HEK293T (cell line): Measurements from ENCODE around the gene ADAMTS19.

Experiments
- CTCF ChIA-PET: fragments of 350-600 bp; formaldehyde crosslinking; extraction: SDS; loops from one replicate; lab custom pipeline; 2021; ENCODE audit warnings: antibody characterized with exemption, inconsistent platforms; lab: Yijun Ruan, JAX
- POLR2A ChIA-PET: fragments of 350-600 bp; formaldehyde crosslinking; extraction: SDS; loops from one replicate; lab custom pipeline; 2020; ENCODE audit warnings: antibody characterized with exemption, inconsistent platforms; lab: Yijun Ruan, JAX
- DNase-seq: peaks from one replicate; pipeline ENCODE4 v3.0.0; 2012; ENCODE audit warnings: mixed read lengths; ENCODE audit errors: extremely low spot score
- ARNT ChIP-seq: fragments of 450-650 bp; IDR thresholded peaks from 2 replicates; pipeline ENCODE4 v1.6.1; 2017; ENCODE audit warnings: mild to moderate bottlenecking
- BHLHE40 ChIP-seq: fragments of 450-650 bp; IDR thresholded peaks from 2 replicates; pipeline ENCODE4 v1.6.1; 2016; ENCODE audit warnings: mild to moderate bottlenecking, moderate library complexity, borderline replicate concordance
- CTBP1 ChIP-seq: fragments of 450-650 bp; IDR thresholded peaks from 2 replicates; pipeline ENCODE4 v1.6.1; 2016; ENCODE audit warnings: borderline replicate concordance
- ELF4 ChIP-seq: fragments of 450-650 bp; IDR thresholded peaks from 2 replicates; pipeline ENCODE4 v1.6.1; 2017; ENCODE audit warnings: antibody characterized with exemption
- FOXA1 ChIP-seq: fragments of 450-650 bp; IDR thresholded peaks from 2 replicates; pipeline ENCODE4 v1.6.1; 2016; ENCODE audit warnings: mild to moderate bottlenecking
- FOXK2 ChIP-seq: fragments of 450-650 bp; IDR thresholded peaks from 2 replicates; pipeline ENCODE4 v1.6.1; 2016; ENCODE audit warnings: mild to moderate bottlenecking
- FOXM1 ChIP-seq: fragments of 450-650 bp; IDR thresholded peaks from 2 replicates; pipeline ENCODE4 v1.6.1; 2017; ENCODE audit warnings: mild to moderate bottlenecking, borderline replicate concordance
- HDGF ChIP-seq: fragments of 450-650 bp; IDR thresholded peaks from 2 replicates; pipeline ENCODE4 v1.6.1; 2017; ENCODE audit warnings: antibody characterized with exemption, borderline replicate concordance
- L3MBTL2 ChIP-seq: fragments of 450-650 bp; conservative IDR thresholded peaks from 2 replicates; pipeline ENCODE4 v1.6.1; 2016; ENCODE audit warnings: mild to moderate bottlenecking
- LEF1 ChIP-seq: fragments of 450-650 bp; IDR thresholded peaks from 2 replicates; pipeline ENCODE4 v1.6.1; 2017; ENCODE audit warnings: mild to moderate bottlenecking, borderline replicate concordance
- NFRKB ChIP-seq: fragments of 450-650 bp; IDR thresholded peaks from 2 replicates; pipeline ENCODE4 v1.6.1; 2016; ENCODE audit warnings: mild to moderate bottlenecking, moderate library complexity
- PKNOX1 ChIP-seq: fragments of 450-650 bp; IDR thresholded peaks from 2 replicates; pipeline ENCODE4 v1.6.1; 2016
- SP1 ChIP-seq: fragments of 450-650 bp; IDR thresholded peaks from 2 replicates; pipeline ENCODE4 v1.6.1; 2017
- SUZ12 ChIP-seq: fragments of 450-650 bp; IDR thresholded peaks from 2 replicates; pipeline ENCODE4 v1.6.1; 2016; ENCODE audit warnings: mild to moderate bottlenecking
- TARDBP ChIP-seq: fragments of 450-650 bp; IDR thresholded peaks from 2 replicates; pipeline ENCODE4 v1.6.1; 2016
- ZNF384 ChIP-seq: fragments of 450-650 bp; IDR thresholded peaks from 2 replicates; pipeline ENCODE4 v1.6.1; 2016

The ADAMTS19 gene

GRCh38 chr5:129474544-129474943 lies 14.4 kb downstream of the ADAMTS19 start:
- ChIA-PET POLR2A (no interaction called here), CTCF (no interaction called here)
- TF ChIP-seq ELF4, result no peak
- no peak for TF ChIP-seq CTBP1
- TF ChIP-seq L3MBTL2, result no peak
- TF ChIP-seq NFRKB, result no peak
- no peak for TF ChIP-seq HDGF
- TF ChIP-seq TARDBP, result no peak
- TF ChIP-seq FOXA1, result no peak
- DNase-seq, result no peak

DNA sequence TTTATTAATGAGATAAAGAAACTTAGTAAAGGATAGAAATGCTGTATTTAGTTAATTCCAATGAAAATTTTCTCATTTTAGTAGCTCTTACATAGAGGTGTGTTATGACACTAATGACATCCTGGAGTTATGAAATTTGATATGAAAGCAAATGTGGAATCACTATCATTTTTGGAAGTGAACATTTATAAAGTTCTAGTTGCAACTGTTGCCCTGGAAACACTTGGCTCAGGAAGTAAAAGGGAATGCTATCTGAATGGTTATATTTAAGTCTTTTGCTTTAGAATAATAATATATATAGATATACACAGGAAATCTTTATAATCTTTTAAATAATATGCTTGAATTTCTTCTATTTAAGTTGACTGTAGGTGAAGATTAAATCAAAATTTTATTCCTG lies 16.7 kb downstream of the ADAMTS19 start:
- POLR2A ChIA-PET, result no interaction called here
- DNase-seq, result no peak

DNA sequence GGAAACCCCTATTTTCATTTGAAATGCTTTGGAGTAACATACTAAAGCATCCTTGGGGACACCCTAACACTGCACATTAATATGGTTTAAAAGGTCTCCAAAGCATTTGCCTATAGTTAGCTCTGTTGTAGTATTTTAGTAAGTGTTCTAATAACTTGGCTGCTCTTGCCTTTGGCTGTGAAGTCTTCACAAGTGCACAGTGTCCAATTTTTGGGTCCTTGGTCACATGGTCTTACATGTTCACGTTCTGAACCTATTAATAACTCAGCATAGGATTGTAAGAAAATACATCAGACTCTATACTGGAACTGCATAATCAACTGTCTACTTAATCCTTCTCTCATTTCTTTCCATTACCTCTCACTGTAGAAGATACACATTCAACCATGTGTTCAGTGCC lies 17.4 kb downstream of the ADAMTS19 start:
- ChIA-PET POLR2A (no interaction called here), CTCF (no interaction called here)
- TF ChIP-seq ARNT, result no peak
- no peak for TF ChIP-seq SUZ12
- TF ChIP-seq ZNF384, result no peak
- no peak for TF ChIP-seq PKNOX1
- TF ChIP-seq HDGF, result no peak
- no peak for TF ChIP-seq FOXM1
- TF ChIP-seq NFRKB, result no peak
- TF ChIP-seq ELF4, result no peak
- TF ChIP-seq CTBP1, result no peak
- TF ChIP-seq L3MBTL2, result no peak
- DNase-seq, result no peak

More for the DNA sequence above, 16.7 kb downstream of the ADAMTS19 start:
- TF ChIP-seq ZNF384 (no peak), LEF1 (no peak), PKNOX1 (no peak), TARDBP (no peak), FOXA1 (no peak), CTBP1 (no peak), ELF4 (no peak), NFRKB (no peak), ARNT (no peak), SP1 (no peak), FOXM1 (no peak), L3MBTL2 (no peak), FOXK2 (no peak), SUZ12 (no peak), HDGF (no peak), BHLHE40 (no peak)
- CTCF ChIA-PET, result interaction anchor here (0.6 kb wide), 1 partner anchor 101 kb away, joined by 3 read pairs; no protein-coding TSS in a partner anchor

GRCh38 chr5:129481161-129481560 lies 21.1 kb downstream of the ADAMTS19 start:
- TF ChIP-seq SUZ12 (no peak), PKNOX1 (no peak), SP1 (no peak), CTBP1 (no peak), LEF1 (no peak), FOXA1 (no peak), ARNT (no peak), ZNF384 (no peak), ELF4 (no peak)
- ChIA-PET POLR2A (no interaction called here), CTCF (no interaction called here)
- DNase-seq, result no peak

GRCh38 chr5:129496421-129496820 lies 36.3 kb downstream of the ADAMTS19 start:
- no peak for TF ChIP-seq ZNF384
- TF ChIP-seq LEF1, result no peak
- no peak for TF ChIP-seq ELF4
- no peak for TF ChIP-seq FOXK2
- no peak for TF ChIP-seq TARDBP
- no peak for TF ChIP-seq SP1
- TF ChIP-seq SUZ12, result no peak
- TF ChIP-seq NFRKB, result no peak
- TF ChIP-seq PKNOX1, result no peak
- TF ChIP-seq BHLHE40, result no peak
- TF ChIP-seq ARNT, result no peak
- no peak for TF ChIP-seq HDGF
- TF ChIP-seq L3MBTL2, result no peak
- no peak for TF ChIP-seq FOXM1
- TF ChIP-seq FOXA1, result no peak
- no peak for TF ChIP-seq CTBP1
- CTCF ChIA-PET, result interaction anchor here (1.3 kb wide), 1 partner anchor 35 kb away, joined by 3 read pairs; no protein-coding TSS in a partner anchor
- POLR2A ChIA-PET, result no interaction called here
- DNase-seq, result no peak
